Neural crest cell (in vitro differentiated cells): ENCODE results near the gene TOB2. TPM values are rescaled to one million over a fixed set of nuclear protein-coding genes. Genes with fewer than 3 reads are reported as not detected.

Experiments
- DNase-seq: peaks from one replicate; pipeline ENCODE4 v3.0.0; 2021; ENCODE audit warnings: low read depth, mixed read lengths, low spot score
- H3K27ac Mint-ChIP-seq: one replicate; pipeline ENCODE4 v1.8.0; 2021; ENCODE audit warnings: mild to moderate bottlenecking, mixed read lengths; ENCODE audit not compliant: unreplicated experiment
- H3K27me3 Mint-ChIP-seq: 2 replicates; pipeline ENCODE4 v1.8.0; 2021; ENCODE audit warnings: low read depth, mild to moderate bottlenecking, mixed read lengths
- H3K36me3 Mint-ChIP-seq: 2 replicates; pipeline ENCODE4 v1.8.0; 2021; ENCODE audit warnings: low read depth, mild to moderate bottlenecking, mixed read lengths
- H3K4me1 Mint-ChIP-seq: 2 replicates; pipeline ENCODE4 v1.8.0; 2021; ENCODE audit warnings: mixed read lengths
- H3K4me3 Mint-ChIP-seq: one replicate; pipeline ENCODE4 v1.8.0; 2021; ENCODE audit warnings: mild to moderate bottlenecking, mixed read lengths
- H3K9me3 Mint-ChIP-seq: 2 replicates; pipeline ENCODE4 v1.8.0; 2021; ENCODE audit warnings: mixed read lengths
- CTCF ChIP-seq: fragments of 200-600 bp; sonication (generic); conservative IDR thresholded peaks from 2 replicates; pipeline ENCODE4 v1.5.0; 2021; ENCODE audit warnings: antibody characterized with exemption, mild to moderate bottlenecking
- total RNA-seq: library from RNA; stranded (reverse); gene quantifications from 2 replicates; pipeline ENCODE4 v1.2.1, GENCODE V29; 2021

Gene TOB2
- total RNA-seq, 1 donor from 2014 or later: 47.7 TPM

- peak overlapping the region; percentile 79 for H3K4me3 Mint-ChIP-seq
- no peak for TF ChIP-seq CTCF
Measured at GRCh38 chr22:41411021-41411851, 35.4 kb downstream of the TOB2 start.

GRCh38 chr22:41410311-41410751 lies 36.3 kb downstream of the TOB2 start:
- Mint-ChIP-seq H3K9me3 (no peaks in the 10 kb centered on the region), H3K36me3 (no peaks in the 10 kb centered on the region), H3K27me3 (no peaks in the 10 kb centered on the region), H3K4me1 (peaks cover 19% of the 10 kb centered on the region), H3K4me3 (no peak overlapping the region), H3K27ac (no peak overlapping the region)
- no peak for DNase-seq
- no peak for TF ChIP-seq CTCF

More at GRCh38 chr22:41411021-41411851, 35.4 kb downstream of the TOB2 start:
- peak overlapping the region; percentile 5 for H3K27ac Mint-ChIP-seq
- no peaks in the 10 kb centered on the region for H3K36me3 Mint-ChIP-seq
- no peak for DNase-seq
- peaks cover 23% of the 10 kb centered on the region for H3K4me1 Mint-ChIP-seq
- no peaks in the 10 kb centered on the region for H3K9me3 Mint-ChIP-seq
- no peaks in the 10 kb centered on the region for H3K27me3 Mint-ChIP-seq

GRCh38 chr22:41408665-41409064 lies 37.9 kb downstream of the TOB2 start:
- no peak for TF ChIP-seq CTCF
- Mint-ChIP-seq H3K9me3 (no peaks in the 10 kb centered on the region), H3K4me3 (no peak overlapping the region), H3K27ac (no peak overlapping the region), H3K4me1 (peaks cover 8% of the 10 kb centered on the region), H3K27me3 (no peaks in the 10 kb centered on the region), H3K36me3 (no peaks in the 10 kb centered on the region)
- no peak for DNase-seq

GRCh38 chr22:41407433-41407832 lies 39.2 kb downstream of the TOB2 start:
- Mint-ChIP-seq H3K36me3 (no peaks in the 10 kb centered on the region), H3K27ac (no peak overlapping the region), H3K9me3 (no peaks in the 10 kb centered on the region), H3K4me1 (peaks cover 13% of the 10 kb centered on the region), H3K4me3 (peak overlapping the region; percentile 70), H3K27me3 (no peaks in the 10 kb centered on the region)
- DNase-seq: no peak
- no peak for TF ChIP-seq CTCF

- Mint-ChIP-seq H3K4me3 (no peak overlapping the region), H3K36me3 (no peaks in the 10 kb centered on the region), H3K9me3 (no peaks in the 10 kb centered on the region), H3K27me3 (no peaks in the 10 kb centered on the region), H3K27ac (no peak overlapping the region), H3K4me1 (peaks cover 13% of the 10 kb centered on the region)
- DNase-seq: no peak
- no peak for TF ChIP-seq CTCF
Measured at GRCh38 chr22:41406410-41406809, 40.2 kb downstream of the TOB2 start.
